HG02885 (cell line): ENCODE measurements around the gene UMODL1.
"Not testable (repeated sequence)": the region's sequence is repeated elsewhere in the genome, so short reads cannot be mapped to it uniquely, and the experiment has no call there.

Experiments
- ATAC-seq: cut with Tn5 transposase; IDR thresholded peaks from one replicate; pipeline ENCODE4 v1.9.1; 2021; ENCODE audit warnings: mild to moderate bottlenecking; ENCODE audit not compliant: unreplicated experiment, poor library complexity

Gene UMODL1

DNA sequence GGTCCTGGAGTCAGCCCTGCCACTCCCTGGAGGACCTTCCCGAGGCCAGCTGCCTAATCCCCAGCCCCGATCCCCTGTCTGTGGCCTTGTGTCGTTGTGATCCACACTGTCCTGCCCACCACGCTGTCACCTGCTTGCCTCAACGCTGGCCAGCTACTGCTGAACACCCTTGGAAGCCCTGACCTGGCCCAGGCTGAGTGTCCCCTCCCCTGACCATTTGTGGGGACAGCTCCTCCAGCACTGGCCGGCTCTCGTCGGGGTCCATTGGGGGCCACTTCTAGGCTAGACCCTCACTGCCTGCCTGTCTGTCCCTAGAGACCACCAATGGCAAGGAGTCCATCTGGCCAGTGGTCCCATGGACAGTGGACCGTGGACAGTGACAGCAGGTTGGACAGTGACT lies 12.0 kb upstream of the UMODL1 start:
- no peak for ATAC-seq

DNA sequence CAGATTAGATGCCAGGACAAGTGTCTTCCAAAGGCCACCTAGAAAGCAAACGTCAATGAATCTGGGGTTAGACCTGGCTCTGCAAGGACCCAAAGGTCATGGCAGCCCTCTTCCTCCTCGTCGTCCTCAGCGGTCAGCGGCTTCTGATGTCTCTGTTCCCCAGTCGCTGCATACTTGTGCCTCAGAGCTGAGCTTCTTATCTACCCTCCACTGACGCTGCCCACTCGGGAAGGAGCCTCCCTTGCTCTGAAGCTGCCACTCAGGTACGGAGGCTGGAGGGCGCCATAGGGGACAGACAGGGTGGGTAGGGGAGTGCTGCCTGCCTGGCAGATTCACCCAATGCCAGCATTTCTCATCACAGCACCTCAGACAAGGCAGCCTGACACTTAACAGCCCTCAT lies 11.4 kb upstream of the UMODL1 start:
- no peak for ATAC-seq

DNA sequence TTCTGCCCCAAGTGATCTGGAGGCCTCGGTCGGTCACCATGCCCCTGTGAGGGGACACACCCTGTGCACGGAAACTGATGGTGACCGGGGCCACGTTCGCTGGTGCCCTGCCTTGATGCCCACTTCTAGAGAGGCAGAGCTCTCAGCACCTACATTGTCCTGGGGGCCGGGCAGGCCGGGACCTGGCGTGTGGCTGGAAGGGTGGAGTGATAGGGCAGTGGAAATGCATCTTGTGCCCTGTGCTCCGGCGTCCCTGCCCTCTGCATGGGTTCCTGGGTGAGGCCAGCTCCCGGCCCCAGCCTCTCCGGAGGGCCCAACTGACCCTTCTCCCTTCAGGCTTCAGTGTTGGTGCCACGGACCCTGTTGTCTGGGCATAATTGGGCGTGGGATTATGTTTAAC lies 11.0 kb upstream of the UMODL1 start:
- no peak for ATAC-seq

DNA sequence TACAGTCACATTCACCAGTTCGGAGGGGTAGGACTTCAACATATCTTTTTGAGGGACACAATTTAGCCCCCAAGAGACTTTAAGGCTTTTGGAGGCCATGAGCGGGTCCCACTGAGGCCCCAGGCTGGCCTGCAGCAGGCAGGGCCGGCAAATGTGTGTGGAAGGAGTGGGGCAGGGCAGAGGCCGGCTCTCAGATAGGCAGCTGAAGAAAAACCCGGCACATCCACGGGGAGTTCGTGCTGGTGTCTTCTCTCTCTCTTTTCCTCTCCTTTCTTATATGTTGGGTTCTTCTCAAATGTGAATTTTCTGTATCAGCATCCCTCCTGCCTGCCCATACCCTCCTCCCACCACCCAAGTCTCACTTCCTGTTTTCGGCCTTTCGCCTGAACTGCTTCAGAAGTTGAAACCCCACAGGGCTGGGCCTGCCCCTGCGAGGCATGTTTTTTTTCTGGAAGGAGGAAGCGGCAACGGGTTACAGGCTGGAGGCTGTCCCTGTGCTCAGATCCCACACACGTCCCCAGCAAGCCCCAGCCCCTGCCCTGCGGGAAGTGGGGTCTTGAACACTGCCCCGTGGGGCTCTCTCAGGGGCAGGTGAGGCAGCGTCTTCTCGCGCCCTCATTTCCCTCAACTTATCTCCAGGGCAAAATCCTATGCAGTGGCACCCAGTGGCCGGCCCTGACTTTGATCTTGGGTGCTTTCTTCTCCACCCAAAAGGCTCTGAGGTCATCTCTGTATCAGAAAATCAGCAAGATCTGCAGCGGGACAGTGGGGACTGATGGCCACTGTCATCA lies 9.7 kb upstream of the UMODL1 start:
- peak; percentile 59 for ATAC-seq

DNA sequence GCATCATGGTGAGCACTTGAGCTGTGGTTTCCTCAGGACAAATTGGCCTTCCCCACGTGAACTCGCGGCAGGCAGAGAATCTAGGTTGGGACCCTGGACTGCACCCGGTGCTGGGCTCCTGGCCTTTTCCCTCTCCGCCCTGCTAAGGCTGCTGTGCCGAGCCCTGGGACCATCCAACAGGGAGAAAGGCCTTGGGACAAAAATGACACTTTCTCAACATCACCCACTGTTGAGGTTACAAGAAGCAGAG lies 9.2 kb upstream of the UMODL1 start:
- no peak for ATAC-seq

DNA sequence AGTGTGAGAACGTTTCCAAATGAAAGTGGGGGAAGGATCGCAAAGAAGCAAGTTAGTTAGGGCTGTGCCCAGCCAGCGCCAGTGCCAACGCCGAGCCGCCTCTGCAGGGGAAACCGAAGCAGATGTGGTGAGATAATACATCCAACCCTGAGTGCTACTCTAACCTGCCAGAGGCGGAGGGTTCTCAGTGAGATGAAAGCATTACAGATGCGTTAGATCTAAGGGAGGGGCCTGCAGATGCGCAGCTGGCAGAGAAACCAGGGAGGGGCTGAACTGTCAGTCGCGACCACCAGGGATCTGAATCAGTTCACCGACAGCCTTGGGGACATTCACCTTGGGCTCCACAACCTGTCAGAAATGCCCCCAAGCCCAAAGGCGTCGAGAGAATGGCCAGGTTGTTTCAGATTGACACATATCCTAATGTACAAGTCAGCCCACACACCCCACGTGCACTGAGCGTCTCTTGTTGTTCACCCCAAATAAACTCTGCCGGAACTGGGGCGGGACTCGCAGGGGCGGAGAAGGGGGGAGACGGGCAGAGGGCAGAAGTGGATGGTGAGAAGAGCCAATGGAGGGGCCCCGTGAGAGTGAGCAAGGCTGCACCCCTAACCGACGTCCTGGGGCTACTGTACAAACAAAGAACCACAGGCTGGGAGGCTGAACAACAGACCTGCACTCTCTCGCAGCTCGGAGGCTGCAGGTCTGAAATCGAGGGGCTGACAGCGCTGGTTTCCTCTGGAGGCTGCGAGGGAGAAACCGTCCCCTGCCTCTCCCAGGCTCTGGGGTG lies 8.7 kb upstream of the UMODL1 start:
- ATAC-seq, result peak; percentile 64

DNA sequence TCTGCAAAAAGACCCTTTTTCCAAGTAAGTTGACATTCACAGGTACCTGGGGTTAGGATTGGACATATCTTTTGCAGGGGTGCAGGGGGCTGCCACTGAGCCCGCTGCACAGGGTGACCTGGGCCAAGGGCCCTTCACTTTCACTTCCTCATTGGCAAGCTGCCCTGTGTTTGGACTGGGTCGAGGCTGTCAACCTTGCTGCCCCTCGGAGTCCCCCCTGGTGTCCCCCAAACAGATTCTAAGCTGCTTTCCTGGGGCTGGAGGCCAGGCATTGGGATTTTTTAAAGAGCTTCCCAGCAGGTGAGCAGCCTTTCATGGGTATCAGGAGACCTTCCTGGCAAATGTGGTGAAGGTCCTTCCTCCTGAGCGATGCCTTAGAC lies 7.9 kb upstream of the UMODL1 start:
- no peak for ATAC-seq

DNA sequence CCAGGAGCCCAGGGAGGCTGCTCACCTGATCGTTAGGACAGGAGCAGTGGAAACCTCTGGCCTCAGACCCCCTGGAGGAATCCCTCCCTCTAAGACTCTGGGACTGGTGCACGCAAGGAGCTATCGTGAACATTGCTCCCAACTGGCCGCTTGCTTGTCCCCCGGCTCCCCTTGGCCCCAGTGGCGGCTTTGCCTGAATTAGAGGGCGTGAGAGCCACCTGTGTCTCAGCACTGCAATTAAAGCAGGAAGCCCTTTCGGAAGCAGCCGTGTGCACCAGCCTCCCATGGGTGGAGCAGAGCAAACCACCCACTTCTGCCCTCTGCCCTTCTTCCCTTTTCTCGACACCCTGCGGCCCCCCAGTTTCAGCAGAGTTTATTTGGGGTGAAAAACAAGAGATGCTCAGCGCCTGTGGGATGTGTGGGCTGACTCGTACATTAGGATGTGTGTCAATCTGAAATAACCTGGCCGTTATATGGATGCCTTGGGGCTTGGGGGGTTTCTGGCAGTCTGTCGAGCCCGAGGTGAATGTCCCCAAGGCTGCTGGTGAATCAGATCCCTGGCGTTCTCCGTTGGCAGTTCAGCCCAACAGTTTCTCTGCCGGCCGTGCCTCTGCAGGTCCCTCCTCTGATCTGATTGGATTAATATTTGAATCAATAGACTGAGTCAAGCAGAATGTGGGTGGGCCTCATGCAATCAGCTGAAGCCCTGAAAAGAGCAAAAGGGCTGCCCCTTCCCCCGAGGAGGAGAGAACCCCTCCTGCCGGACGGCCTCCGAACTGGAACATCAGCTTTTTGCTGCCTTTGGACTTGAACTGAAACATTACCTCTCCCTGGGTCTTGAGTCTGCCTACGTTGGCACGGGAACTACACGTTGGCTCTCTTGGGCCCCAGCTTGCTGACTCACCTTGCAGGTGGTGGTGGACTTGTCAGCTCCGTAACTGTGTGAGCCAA lies 7.3 kb upstream of the UMODL1 start:
- peak; percentile 35 for ATAC-seq

DNA sequence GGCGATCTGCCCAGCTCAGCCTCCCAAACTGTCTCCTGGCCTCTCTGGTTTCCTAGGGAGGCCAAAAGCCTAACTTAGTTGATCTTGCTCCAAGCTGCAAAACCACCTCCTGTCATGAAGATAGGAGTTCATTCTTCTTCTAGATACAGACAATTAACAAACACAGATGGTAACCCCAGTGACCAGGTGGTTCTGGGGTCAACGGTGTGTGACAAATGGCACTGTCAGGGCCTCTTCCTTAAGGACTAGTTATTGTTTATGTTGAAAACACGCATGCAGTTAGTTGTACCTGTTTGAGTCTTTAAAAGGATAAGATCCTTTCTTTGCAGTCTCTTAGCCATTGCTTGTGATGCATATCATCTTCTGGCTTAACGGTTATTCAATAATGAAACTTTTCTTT lies 4.6 kb upstream of the UMODL1 start:
- ATAC-seq, result no peak

DNA sequence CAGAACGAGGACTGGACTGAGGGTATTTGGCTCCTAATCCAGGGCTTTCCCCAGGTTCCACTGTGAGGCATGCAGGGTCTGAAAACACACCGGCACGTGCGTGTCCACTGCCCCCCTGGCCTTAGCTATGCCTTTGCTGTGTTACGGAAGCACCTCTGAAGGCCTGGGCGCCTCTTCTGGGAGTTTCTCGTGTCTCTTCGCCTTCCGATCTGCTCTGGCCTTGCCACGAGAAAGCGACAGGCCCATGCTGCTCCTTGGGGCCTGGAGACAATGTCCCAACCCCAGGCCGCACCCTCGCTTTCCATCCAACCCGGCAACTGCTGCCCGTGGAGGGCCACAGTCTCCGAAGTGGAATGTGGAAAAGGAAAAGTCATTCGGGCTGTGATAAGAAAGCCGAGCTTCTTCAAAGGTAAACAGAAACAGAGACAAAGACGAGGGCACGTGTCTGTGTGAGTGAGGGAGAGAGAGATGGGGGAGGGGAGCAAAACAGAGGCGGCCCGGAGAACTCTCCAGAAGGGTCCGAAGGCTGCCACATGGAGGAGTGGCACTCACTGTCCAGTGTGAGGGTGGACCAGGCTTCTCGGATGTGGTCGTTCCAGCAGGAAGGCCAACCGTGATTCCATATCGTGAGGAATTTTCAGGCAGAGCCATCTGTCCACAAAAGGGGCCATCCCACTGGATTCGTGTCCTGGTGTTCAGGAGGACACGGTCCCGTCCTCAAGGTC lies 3.4 kb upstream of the UMODL1 start:
- ATAC-seq, result no peak

DNA sequence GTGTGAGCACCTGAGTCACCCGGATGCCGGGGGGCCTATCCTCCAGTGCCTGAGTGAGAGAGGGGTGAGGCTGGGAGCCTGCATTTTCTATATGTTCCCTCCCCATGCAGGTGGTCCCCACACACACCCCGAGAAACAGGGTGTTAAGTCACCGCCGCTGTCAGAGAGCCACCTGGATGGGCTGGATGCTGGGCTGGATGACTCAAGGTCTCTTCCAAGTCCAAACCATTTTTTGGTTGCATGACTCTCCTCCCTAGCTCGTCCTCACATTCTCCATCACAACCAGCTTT lies 2.9 kb upstream of the UMODL1 start:
- ATAC-seq, result no peak

DNA sequence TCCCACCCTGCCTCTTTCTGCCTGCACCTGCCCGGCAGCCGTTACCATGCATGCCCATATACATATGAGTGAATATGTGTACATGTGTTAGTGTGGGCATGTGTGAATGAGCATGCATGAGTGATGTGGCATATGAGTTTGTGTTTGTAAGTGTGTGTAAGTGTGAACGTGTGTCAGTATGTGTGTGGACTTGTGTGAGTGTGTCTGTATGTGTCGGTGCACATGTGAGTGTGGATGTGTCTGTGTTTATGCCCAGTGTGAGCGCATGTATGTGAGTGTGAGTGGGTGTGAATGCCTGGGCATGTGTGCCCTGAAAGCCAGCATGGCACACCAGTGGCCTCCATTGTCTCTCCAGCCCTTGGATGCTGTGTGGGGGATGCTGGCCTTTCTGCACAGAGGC lies 2.5 kb upstream of the UMODL1 start:
- no peak for ATAC-seq

DNA sequence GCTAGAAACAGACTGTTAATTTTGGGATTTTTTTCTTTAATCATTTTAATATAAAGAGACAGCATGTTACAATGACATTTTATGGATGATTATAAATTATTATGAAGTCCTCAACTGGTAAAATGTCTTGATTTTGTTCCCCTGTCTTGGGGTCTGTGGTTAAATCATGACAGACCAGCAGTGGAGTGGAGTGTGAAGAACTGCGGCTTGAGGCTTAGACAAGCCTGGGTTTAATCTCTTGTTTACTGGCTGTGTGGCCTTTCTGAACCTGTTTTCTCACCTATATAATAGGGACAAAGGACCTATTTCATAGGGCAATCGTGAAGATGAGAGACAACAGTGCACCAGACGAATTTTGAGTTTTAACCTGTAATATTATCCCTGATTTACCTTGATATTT lies 1.8 kb upstream of the UMODL1 start:
- no peak for ATAC-seq

DNA sequence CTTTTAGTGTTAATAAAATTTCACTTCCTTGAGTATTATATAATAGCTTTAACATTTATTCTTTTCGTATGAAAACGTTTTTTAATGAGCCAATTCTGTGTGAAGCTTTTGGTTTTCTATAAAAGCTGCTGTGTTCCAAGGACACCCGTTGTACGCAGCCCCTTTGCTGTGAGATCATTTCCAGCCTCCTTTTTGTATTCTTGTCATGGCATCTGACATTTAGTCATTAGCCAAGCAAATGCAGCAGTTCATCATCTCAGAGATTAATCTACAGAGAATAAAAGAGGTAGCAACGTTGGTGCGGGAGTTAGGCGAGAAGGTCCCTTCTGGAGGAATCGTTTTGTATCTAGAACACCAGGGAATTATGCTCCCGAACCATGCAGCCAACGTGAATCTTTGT lies 1.3 kb upstream of the UMODL1 start:
- no peak for ATAC-seq

DNA sequence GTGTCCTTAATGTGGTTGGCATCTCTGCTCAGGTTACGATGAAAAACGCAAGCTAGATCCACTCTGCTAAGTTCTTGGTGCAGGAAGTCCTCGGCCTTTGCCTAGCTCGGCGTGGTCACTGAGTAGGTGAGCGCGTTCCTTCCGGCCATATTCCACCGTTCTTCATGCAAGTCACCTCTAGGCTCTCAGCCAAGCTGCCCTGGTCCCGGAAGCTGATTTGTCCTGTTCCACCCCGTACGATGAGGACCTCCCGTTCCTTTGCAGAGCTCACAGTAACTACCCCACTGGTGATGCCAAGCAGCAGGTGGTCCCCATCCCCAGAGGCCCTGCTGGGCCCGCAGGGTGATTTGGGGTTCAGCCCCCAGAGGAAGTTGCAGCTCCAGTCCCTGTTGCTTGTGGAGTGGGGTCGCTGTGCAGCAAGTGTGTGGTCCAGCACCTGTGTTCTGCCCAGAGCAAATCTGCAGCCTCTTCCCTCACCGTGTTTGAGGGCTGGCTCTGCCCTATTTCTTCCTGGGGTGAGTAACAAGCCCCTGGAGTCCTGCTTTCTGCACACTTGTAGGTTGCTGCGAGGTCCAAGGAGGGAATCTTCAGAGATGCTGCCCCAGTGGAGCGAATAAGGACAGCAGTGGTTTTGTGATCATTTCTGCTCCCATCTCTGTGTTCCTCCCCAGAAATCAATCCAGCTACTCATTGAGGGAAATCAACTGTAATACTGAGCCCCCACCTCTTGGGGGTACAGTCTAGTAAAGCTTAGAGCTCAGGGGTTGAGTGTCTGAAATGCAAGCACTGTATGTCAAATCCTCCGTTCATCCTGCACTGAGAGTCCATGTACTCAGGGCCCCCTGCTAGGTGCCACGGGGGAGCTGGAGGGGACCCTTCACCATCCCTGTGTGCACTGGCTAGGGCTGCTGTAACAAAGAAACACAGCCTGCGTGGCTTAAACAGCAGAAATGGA lies 2.3 kb downstream of the UMODL1 start:
- ATAC-seq, result no peak

DNA sequence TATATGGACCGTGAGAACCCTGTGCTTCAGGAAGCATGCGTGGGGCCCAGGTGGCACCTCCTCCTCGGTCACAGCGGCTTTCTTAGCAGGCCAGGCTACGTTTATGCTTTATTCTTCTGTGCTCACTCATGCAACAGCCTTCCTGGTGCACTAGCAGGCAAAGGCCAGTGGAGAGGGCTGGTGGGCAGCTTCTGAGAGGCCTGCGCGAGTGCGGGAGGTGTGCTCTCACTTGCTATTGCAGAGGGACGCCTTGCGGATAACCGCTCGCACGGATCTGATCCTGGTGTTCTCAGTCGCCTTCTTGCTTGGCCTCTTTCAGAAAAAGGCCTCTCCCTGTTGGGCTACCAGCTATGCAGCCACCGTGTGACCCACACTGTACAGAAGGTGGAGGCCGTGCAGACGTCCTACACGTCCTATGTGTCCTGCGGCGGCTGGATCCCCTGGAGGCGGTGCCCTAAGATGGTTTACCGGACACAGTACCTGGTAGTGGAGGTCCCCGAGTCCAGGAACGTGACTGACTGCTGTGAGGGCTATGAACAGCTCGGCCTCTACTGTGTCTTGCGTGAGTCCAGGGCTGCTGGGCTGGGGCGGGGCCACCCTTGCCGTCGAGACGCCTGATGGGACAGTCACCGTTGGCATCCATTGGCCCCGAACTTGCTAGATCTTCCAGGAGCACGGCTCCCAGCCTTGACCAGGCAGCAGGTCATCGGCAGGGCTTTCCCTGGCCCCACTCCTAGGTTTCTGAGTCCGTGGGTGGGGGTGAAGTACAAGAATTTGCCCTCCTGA lies 4.8 kb downstream of the UMODL1 start:
- ATAC-seq, result no peak

DNA sequence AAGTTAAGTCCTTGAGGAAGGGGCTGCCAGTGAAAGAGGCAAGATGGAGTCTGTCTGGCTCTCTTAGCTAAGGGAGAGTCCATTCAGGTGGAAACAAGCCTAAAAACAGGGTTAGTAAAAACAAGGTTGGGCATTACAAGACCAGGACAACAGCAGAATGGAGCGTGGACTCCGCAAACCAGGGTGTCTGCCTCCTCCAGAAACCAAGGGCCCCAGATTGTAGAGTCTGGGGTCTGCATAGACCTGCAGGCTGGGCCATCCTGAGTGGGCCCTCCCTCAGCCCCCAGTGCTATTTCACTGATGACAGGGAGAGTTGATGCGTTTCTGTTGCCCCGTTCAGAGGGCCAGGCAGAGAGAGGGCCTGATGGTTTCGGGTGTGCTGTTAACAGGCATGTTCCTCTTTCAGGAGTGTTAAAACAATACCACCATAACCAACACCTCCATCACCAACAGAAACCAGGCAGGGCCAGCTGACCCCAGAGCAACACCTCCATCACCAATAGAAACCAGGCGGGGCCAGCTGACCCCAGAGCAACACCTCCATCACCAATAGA lies 6.6 kb downstream of the UMODL1 start:
- ATAC-seq, result peak; percentile 92

DNA sequence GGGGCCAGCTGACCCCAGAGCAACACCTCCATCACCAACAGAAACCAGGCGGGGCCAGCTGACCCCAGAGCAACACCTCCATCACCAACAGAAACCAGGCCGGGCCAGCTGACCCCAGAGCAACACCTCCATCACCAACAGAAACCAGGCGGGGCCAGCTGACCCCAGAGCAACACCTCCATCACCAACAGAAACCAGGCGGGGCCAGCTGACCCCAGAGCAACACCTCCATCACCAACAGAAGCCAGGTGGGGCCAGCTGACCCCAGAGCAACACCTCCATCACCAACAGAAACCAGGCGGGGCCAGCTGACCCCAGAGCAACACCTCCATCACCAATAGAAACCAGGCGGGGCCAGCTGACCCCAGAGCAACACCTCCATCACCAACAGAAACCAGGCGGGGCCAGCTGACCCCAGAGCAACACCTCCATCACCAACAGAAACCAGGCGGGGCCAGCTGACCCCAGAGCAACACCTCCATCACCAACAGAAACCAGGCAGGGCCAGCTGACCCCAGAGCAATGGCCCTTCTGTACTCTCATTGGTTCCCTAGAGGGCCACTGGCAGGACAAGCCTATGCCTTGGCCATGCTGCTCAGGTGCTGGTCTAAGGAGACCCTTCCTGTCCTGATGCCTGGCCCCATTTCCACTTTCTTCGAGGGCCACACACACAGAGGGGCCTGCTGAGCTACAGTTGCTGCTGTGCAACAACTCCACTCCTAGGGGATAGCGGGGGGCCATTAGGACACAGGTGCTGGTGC lies 7.3 kb downstream of the UMODL1 start:
- ATAC-seq, result not testable (repeated sequence)
